A549 (cell line): ENCODE measurements around the gene ROR1. TPM values are rescaled to one million over a fixed set of nuclear protein-coding genes. Genes with fewer than 3 reads are reported as not detected.
A peak's percentile ranks its signal among the peaks of the same experiment; 100 is the strongest.

Source experiments
- ATAC-seq, 2 experiments: fragments of 200-7000 bp in 1 of 2; fragments of >200 bp in 1 of 2; cut with Nextera tagmentation in 1 of 2; cut with Tn5 transposase in 1 of 2; 3 replicates each; pipeline versions ENCODE4 v1.8.0 to v1.9.1; 2018 to 2020; ENCODE audit warnings: mild to moderate bottlenecking in 1 of 2, moderate library complexity in 1 of 2
- CTCF ChIA-PET: fragments of 300-600 bp; sonication (Branson Sonifier 250); formaldehyde crosslinking; extraction: SDS; loops from one replicate; lab custom pipeline; 2021; ENCODE audit warnings: antibody characterized with exemption, inconsistent platforms; lab: Yijun Ruan, JAX
- POLR2A ChIA-PET: fragments of 350-600 bp; formaldehyde crosslinking; extraction: SDS; loops from one replicate; lab custom pipeline; 2021; ENCODE audit warnings: antibody characterized with exemption, inconsistent platforms; lab: Yijun Ruan, JAX
- DNase-seq, 2 experiments: peaks; one replicate each; pipeline versions ENCODE4 v3.0.0 to v3.0.0-alpha.2; 2011 to 2016; ENCODE audit warnings: low read depth in 1 of 2, low spot score in 1 of 2
- FAIRE-seq: peaks from 2 replicates; lab custom pipeline; 2011; peaks lifted over from hg19 to GRCh38; lab: Jason Lieb, UNC
- H3K27ac ChIP-seq, 2 experiments: fragments of >200 bp; sonication (Bioruptor Twin); formaldehyde crosslinking; 3 replicates each; pipeline ENCODE4 v1.5.1; 2016 to 2017
- H3K4me1 ChIP-seq: fragments of >200 bp; sonication (Bioruptor Twin); formaldehyde crosslinking; 3 replicates; pipeline ENCODE4 v1.6.1; 2016
- H3K4me2 ChIP-seq: fragments of >200 bp; sonication (Bioruptor Twin); formaldehyde crosslinking; 3 replicates; pipeline ENCODE4 v1.6.1; 2016
- H3K4me3 ChIP-seq: fragments of >200 bp; sonication (Bioruptor Twin); formaldehyde crosslinking; 3 replicates; pipeline ENCODE4 v1.5.1; 2016
- H3K9me3 ChIP-seq: fragments of >200 bp; sonication (Bioruptor Twin); formaldehyde crosslinking; 3 replicates; pipeline ENCODE4 v1.6.1; 2016
- ATOH8 ChIP-seq: fragments of 250-450 bp; sonication (Bioruptor Pico); IDR thresholded peaks from 2 replicates; pipeline ENCODE4 v1.5.0; 2020; ENCODE audit warnings: low read depth, mild to moderate bottlenecking, moderate library complexity
- BCL3 ChIP-seq: fragments of >200 bp; sonication (Bioruptor Twin); formaldehyde crosslinking; IDR thresholded peaks from 3 replicates; pipeline ENCODE4 v1.6.1; 2016
- CBX2 ChIP-seq: fragments of 200-600 bp; sonication (generic); IDR thresholded peaks from 2 replicates; pipeline ENCODE4 v1.6.1; 2016; ENCODE audit warnings: low read depth, mild to moderate bottlenecking, borderline replicate concordance
- CBX8 ChIP-seq: fragments of 200-600 bp; sonication (generic); IDR thresholded peaks from 2 replicates; pipeline ENCODE4 v1.6.1; 2016
- CHD4 ChIP-seq: fragments of 200-600 bp; sonication (generic); IDR thresholded peaks from 2 replicates; pipeline ENCODE4 v1.6.1; 2016; ENCODE audit warnings: antibody characterized with exemption, mild to moderate bottlenecking, borderline replicate concordance
- CTCF ChIP-seq: fragments of >200 bp; sonication (Bioruptor Twin); formaldehyde crosslinking; IDR thresholded peaks from 3 replicates; pipeline ENCODE4 v1.5.1; 2016
- EHMT2 ChIP-seq: fragments of 200-600 bp; sonication (generic); IDR thresholded peaks from 2 replicates; pipeline ENCODE4 v1.6.1; 2016; ENCODE audit warnings: antibody characterized with exemption, low read depth, mild to moderate bottlenecking, moderate library complexity
- KDM5A ChIP-seq: fragments of 200-600 bp; sonication (generic); IDR thresholded peaks from 2 replicates; pipeline ENCODE4 v1.6.1; 2016; ENCODE audit warnings: antibody characterized with exemption, mild to moderate bottlenecking
- MAFK ChIP-seq: fragments of 450-650 bp; IDR thresholded peaks from 2 replicates; pipeline ENCODE4 v1.6.1; 2014; ENCODE audit not compliant: partially characterized antibody
- MAZ ChIP-seq: fragments of 150-350 bp; IDR thresholded peaks from 2 replicates; pipeline ENCODE4 v1.6.1; 2014; ENCODE audit warnings: antibody characterized with exemption, low read depth, low read length, borderline replicate concordance
- POLR2A ChIP-seq: IDR thresholded peaks from 2 replicates; pipeline ENCODE4 v1.6.1; 2012; ENCODE audit warnings: mild to moderate bottlenecking, low read length
- whole genome bisulfite sequencing: methylation state at CpG from one replicate; pipeline ENCODE4 v1.1.6; 2017; ENCODE audit errors: missing lambda C conversion rate; 5-methylcytosine and 5-hydroxymethylcytosine counted together
- polyA plus RNA-seq, 4 experiments: library from polyadenylated mRNA; depleted of rRNA in 3 of 4; stranded (reverse); fragments of >200 nt; fragmentation: RNase III in 1 of 4; extraction: RNeasy Plus Mini Kit Qiagen cat#74134 plus additional on column Dnase treatment in 1 of 4; gene quantifications; 2 replicates in 3 of 4; 3 replicates in 1 of 4; pipeline ENCODE4 v1.2.3, GENCODE V29; 2011 to 2017

ROR1 gene
- polyA plus RNA-seq, 2 of the 4 experiments (the other 2 are of a cell fraction), result 6.5 to 19.0 TPM

- peaks cover 56% of the 10 kb centered on the region for H3K4me1 ChIP-seq
- TF ChIP-seq MAFK, result peak; percentile 20
- no peak for TF ChIP-seq CTCF
- ChIA-PET POLR2A (no interaction called here), CTCF (interaction anchor here (1.9 kb wide), 1 partner anchor 229 kb away, joined by 4 read pairs; no protein-coding TSS in a partner anchor)
- FAIRE-seq, result no peak
- H3K9me3 ChIP-seq, result no peaks in the 10 kb centered on the region
- no peak for ATAC-seq
- peak overlapping the region; percentile 5; the same call in 2 of the 3 replicates for H3K4me2 ChIP-seq
- 85% methylated on average over 1 of the region's 1 CpG for WGBS
- peak overlapping the region in 1 of 2 experiments; percentile 46; a peak in 3 of 6 replicates for H3K27ac ChIP-seq
- DNase-seq, result no peak
- no peak overlapping the region for H3K4me3 ChIP-seq
These were observed 134.2 kb downstream of the ROR1 start for GRCh38 chr1:63908016-63908415.

- POLR2A ChIA-PET, result no interaction called here
These were observed 135.7 kb downstream of the ROR1 start for GRCh38 chr1:63909526-63909925.

GRCh38 chr1:63911049-63911448, 137.2 kb downstream of the ROR1 start:
- Histone ChIP-seq H3K9me3 (no peaks in the 10 kb centered on the region), H3K27ac (no peak overlapping the region), H3K4me2 (no peak overlapping the region), H3K4me1 (peaks cover 78% of the 10 kb centered on the region), H3K4me3 (no peak overlapping the region)
- CTCF ChIA-PET, result no interaction called here
- FAIRE-seq, result no peak
- 66% methylated on average over 4 of the region's 4 CpGs for WGBS
- DNase-seq, result no peak
- no peak for ATAC-seq
- TF ChIP-seq CBX2, result no peak
- POLR2A ChIA-PET, result no interaction called here

More at GRCh38 chr1:63909526-63909925, 135.7 kb downstream of the ROR1 start:
- WGBS, result 87% methylated on average over 6 of the region's 6 CpGs
- ATAC-seq (no peak), DNase-seq (no peak), FAIRE-seq (no peak)
- Histone ChIP-seq H3K4me2 (no peak overlapping the region), H3K9me3 (no peaks in the 10 kb centered on the region), H3K27ac (no peak overlapping the region), H3K4me1 (peaks cover 71% of the 10 kb centered on the region), H3K4me3 (no peak overlapping the region)
- CTCF ChIA-PET, result interaction anchor here (0.9 to 1.9 kb wide), 3 partner anchors 89 to 247 kb away, joined by 3 to 4 read pairs (median 3); no protein-coding TSS in a partner anchor
- TF ChIP-seq POLR2A (no peak), MAZ (no peak)

- CTCF ChIA-PET, result interaction anchor here (0.6 kb wide), 1 partner anchor 291 kb away, joined by 3 read pairs; no protein-coding TSS in a partner anchor
- Histone ChIP-seq H3K27ac (peak overlapping the region; percentile 13 to 49; a peak in 1 of 6 replicates), H3K4me1 (peaks cover 78% of the 10 kb centered on the region), H3K4me3 (no peak overlapping the region), H3K9me3 (no peaks in the 10 kb centered on the region), H3K4me2 (peak overlapping the region; percentile 50; the same call in 1 of the 3 replicates)
- WGBS, result 79% methylated on average over 5 of the region's 5 CpGs
- POLR2A ChIA-PET, result no interaction called here
- ATAC-seq (no peak), FAIRE-seq (no peak), DNase-seq (no peak)
- TF ChIP-seq ATOH8 (CRISPR knock-in tag) (no peak), MAFK (no peak), CBX8 (no peak), CHD4 (no peak), KDM5A (no peak), EHMT2 (no peak), MAZ (no peak), BCL3 (no peak)
These were observed 138.8 kb downstream of the ROR1 start for GRCh38 chr1:63912643-63913042.
